Naive thymus-derived CD8-positive, alpha-beta T cell (primary cell): ENCODE data around the gene OR52I2. TPM values are rescaled to one million over a fixed set of nuclear protein-coding genes. Genes with fewer than 3 reads are reported as not detected.
A peak's percentile ranks its signal among the peaks of the same experiment; 100 is the strongest.

Experiments
- ATAC-seq, 2 donors: fragments of 150-1000 bp; cut with Tn5 transposase in 1 of 2; sonication (Bioruptor Pico), chemical (Tn5 transposase) in 1 of 2; 1 replicate in 1 of 2; 2 replicates in 1 of 2; pipeline ENCODE4 v1.10.0; 2021; ENCODE audit warnings: mild to moderate bottlenecking in 2 of 2, moderate library complexity in 2 of 2
- POLR2A ChIA-PET: fragments of 350-600 bp; sonication (Branson Sonifier 250); formaldehyde crosslinking; loops from one replicate; lab custom pipeline; 2021; ENCODE audit warnings: antibody characterized with exemption; lab: Charles Lee
- DNase-seq, 10 donors: peaks; one replicate each; pipeline versions ENCODE4 v3.0.0 to v3.0.0-alpha.2; 2020 to 2022
- H3K27ac Mint-ChIP-seq, 10 donors: one replicate each; pipeline ENCODE4 v1.8.0; 2020 to 2022; ENCODE audit warnings: mild to moderate bottlenecking in 10 of 10, mixed read lengths in 10 of 10, moderate library complexity in 4 of 10, inconsistent platforms in 1 of 10
- H3K27me3 Mint-ChIP-seq, 5 donors: one replicate each; pipeline ENCODE4 v1.8.0; 2021 to 2022; ENCODE audit warnings: mixed read lengths in 5 of 5
- H3K36me3 Mint-ChIP-seq, 3 donors: one replicate each; pipeline ENCODE4 v1.8.0; 2020 to 2022; ENCODE audit warnings: mixed read lengths in 3 of 3, mild to moderate bottlenecking in 2 of 3, inconsistent platforms in 1 of 3
- H3K4me1 Mint-ChIP-seq, 4 donors: one replicate each; pipeline ENCODE4 v1.8.0; 2021 to 2022; ENCODE audit warnings: mixed read lengths in 4 of 4
- H3K4me3 Mint-ChIP-seq, 10 donors: one replicate each; pipeline ENCODE4 v1.8.0; 2020 to 2022; ENCODE audit warnings: mild to moderate bottlenecking in 10 of 10, mixed read lengths in 10 of 10, moderate library complexity in 6 of 10, inconsistent platforms in 1 of 10
- H3K9me3 Mint-ChIP-seq, 9 donors: one replicate each; pipeline ENCODE4 v1.8.0; 2020 to 2022; ENCODE audit warnings: mixed read lengths in 9 of 9, mild to moderate bottlenecking in 3 of 9, inconsistent platforms in 1 of 9, moderate library complexity in 1 of 9
- polyA plus RNA-seq, 3 donors: library from polyadenylated mRNA; unstranded; fragments of 300-500 nt; fragmentation: Illumina TruSeq; gene quantifications; one replicate each; pipeline ENCODE4 v1.2.3, GENCODE V29; 2021
- total RNA-seq, 8 experiments: library from RNA in 2 of 8; stranded (reverse) in 2 of 8; gene quantifications; one replicate each; pipeline ENCODE4 v1.2.3 and lab custom pipeline; 2021 to 2026

The OR52I2 gene
- total and polyA plus RNA-seq, 5 experiments from 2014 or later = not detected

DNA sequence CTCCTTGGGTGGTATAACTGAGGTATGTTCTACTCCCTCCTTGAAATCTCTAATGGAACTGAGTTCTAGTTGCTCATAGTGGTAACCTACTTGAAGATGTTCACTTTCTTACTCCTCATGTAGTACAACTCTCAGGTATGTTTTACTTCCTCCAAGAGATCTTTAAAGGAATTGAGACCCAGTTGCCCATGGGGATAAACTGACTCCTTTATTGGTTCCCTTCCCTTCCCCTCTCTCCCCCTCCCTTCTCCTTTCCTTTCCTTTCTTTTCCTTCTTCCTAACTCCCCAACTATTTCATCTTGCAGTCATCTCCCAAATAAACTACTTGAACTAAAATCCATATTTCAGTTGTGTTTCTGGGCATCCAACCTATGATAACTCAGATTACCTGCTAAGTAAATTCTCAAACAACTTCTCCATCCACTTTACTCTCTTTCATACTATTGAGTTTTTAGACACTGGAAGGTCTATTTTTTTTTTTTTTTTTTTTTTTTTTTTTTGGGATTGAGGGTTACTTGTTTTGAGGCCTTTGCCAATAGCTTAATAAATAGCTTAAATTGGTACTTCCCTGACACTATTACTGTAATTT lies 34.4 kb downstream of the OR52I2 start:
- Mint-ChIP-seq H3K4me1 (peaks cover 0 to 2% (median 0%) of the 10 kb centered on the region in 4 donors), H3K36me3 (no peaks in the 10 kb centered on the region), H3K4me3 (no peak overlapping the region), H3K27me3 (peaks cover 13 to 23% (median 16%) of the 10 kb centered on the region in 5 donors), H3K9me3 (peaks cover 0 to 1% (median 0%) of the 10 kb centered on the region in 9 donors), H3K27ac (no peak overlapping the region)
- POLR2A ChIA-PET = no interaction called here
- ATAC-seq (no peak), DNase-seq (no peak)

DNA sequence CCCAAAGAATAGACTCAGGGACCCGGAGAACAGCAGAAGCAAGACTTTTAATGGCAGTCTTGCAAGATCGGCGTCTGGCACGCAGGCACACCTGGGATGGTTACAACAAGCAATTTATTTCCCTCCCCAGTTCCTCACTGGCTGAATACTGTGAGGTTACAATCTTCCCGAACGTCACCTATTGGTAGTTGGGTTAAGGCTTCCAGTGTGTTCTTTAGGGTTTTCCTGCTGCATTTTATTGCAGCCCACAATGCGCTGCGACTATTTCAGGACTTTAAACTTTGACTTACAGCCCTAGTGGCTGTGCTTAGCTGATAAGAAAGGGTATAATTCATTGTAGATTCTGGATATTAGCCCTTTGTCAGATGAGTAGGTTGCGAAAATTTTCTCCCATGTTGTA lies 38.0 kb downstream of the OR52I2 start:
- peaks cover 0 to 2% (median 0%) of the 10 kb centered on the region in 4 donors for H3K4me1 Mint-ChIP-seq
- DNase-seq (no peak), ATAC-seq (no peak)
- H3K4me3 Mint-ChIP-seq = no peak overlapping the region
- POLR2A ChIA-PET = no interaction called here
- peaks cover 0 to 7% (median 0%) of the 10 kb centered on the region in 9 donors for H3K9me3 Mint-ChIP-seq
- H3K36me3 Mint-ChIP-seq = no peaks in the 10 kb centered on the region
- peaks cover 16 to 29% (median 17%) of the 10 kb centered on the region in 5 donors for H3K27me3 Mint-ChIP-seq
- no peak overlapping the region for H3K27ac Mint-ChIP-seq

DNA sequence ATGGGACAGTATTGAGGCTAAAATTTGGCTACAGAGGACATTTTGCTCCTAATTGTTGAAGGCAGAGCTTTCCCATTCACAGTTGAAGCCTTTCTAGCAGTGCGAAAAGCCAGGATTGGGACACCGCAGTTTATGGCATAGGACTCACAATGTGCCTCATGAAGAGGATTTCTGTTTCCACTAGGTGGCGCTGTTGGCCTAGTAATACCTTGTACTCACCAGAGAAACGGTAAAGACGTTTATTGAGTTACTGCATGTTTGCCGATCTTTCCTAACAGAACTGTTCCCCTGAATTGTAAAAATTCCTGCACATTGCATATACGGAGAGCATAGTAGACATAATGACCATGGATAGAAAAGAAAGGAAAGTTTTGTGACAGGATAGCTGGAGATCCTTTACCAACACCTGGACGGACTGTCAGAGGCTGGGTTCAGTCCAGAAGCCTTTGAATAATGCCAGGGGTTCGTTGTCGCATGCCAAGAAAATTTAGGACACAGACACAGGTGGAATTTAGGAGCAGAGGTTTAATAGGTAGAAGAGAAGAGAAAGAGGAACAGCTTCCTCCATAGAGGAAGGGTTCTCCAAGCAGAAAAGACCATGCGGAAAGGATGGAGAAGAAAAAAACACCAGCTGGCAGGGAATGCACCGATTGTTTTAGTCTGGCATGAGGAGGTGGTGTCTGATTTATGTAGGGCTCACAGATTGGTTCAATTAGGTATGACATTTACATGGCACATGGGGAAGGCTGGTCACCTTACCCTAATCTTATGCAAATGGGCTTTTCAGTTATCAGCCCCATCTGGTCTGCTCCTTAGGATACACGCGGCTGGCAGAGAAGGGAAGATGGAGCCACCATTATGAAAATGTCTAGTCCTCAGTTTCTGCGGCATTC lies 44.9 kb downstream of the OR52I2 start:
- Mint-ChIP-seq H3K27me3 (peaks cover 27 to 46% (median 36%) of the 10 kb centered on the region in 5 donors), H3K4me1 (no peaks in the 10 kb centered on the region), H3K27ac (no peak overlapping the region), H3K36me3 (peaks cover 0 to 17% (median 11%) of the 10 kb centered on the region in 3 donors), H3K4me3 (no peak overlapping the region), H3K9me3 (peaks cover 9 to 26% (median 18%) of the 10 kb centered on the region in 9 donors)
- ATAC-seq = no peak
- POLR2A ChIA-PET = no interaction called here
- peak in 6 of 10 donors; percentile 18 to 68 (median 22) for DNase-seq

DNA sequence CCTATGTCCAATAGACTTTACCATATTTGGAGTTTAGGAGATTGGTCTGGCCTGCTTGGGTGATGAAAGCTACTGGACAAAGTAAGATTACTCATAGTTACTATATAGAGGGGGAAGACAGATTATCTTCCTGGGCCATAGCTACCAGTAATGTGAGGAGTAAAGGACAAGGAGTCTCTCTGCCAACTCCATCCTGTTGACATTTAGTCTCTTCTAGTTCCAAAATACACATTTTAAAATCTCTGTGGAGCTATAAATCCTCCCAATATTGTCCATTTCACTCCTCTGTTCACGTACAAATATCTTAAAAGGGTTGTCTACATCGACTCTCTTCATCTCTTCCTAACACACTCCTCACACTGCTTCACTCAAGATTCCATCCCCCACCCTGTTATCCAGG lies 54.6 kb downstream of the OR52I2 start:
- Mint-ChIP-seq H3K27ac (no peak overlapping the region), H3K36me3 (no peaks in the 10 kb centered on the region), H3K4me3 (no peak overlapping the region), H3K4me1 (no peaks in the 10 kb centered on the region), H3K9me3 (peaks cover 0 to 6% (median 0%) of the 10 kb centered on the region in 9 donors), H3K27me3 (peaks cover 2 to 14% (median 12%) of the 10 kb centered on the region in 5 donors)
- no peak for DNase-seq
- ATAC-seq = no peak
- POLR2A ChIA-PET = no interaction called here

DNA sequence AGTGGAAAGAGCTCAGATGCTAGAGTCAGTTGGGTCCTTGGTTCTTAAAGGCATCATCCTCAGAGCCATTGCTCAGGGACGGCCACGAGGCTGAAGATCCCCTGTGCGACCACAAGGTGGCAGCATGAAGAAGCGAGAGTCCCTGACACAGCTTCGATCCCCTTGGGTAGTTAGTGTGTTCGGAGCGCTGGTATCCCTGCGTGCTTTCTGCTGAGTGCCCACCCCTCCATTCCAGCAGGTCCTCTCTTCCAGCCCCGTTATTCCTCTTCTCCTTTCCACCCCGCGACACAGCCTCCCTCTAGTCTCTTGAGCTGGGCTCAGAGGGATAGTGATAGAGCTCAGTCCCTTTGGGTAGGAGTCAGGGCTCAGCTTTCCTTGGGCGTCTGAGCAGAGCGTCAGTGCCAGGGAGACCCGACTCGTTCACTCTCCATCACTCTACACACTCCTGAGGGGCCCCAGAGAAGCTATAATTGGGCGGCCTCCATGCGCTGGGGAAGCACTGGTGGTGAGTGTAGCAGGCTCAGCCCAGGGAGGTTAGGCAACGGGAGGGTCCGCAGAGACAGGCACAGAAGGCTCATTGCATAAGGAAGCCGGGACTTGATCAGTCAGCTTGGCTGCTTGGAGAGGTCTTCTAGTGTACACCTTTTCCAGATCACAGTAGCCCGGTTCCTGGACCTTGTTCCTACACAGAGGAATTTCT lies 55.6 kb downstream of the OR52I2 start, which contains the start of gene OR51D1:
OR51D1 (plus strand) TSS at position 516 of the 700 bp plus-strand sequence. CDS start 2,314 bp downstream, outside the sequence.
- H3K9me3 Mint-ChIP-seq = peaks cover 0 to 2% (median 0%) of the 10 kb centered on the region in 9 donors
- peaks cover 5 to 23% (median 10%) of the 10 kb centered on the region in 5 donors for H3K27me3 Mint-ChIP-seq
- DNase-seq (peak; percentile 34 to 76 (median 54)), ATAC-seq (peak; percentile 89 to 94)
- no peak within 1 kb of the TSS for H3K27ac Mint-ChIP-seq
- H3K4me3 Mint-ChIP-seq = no peak within 1 kb of the TSS
- no peaks in the 10 kb centered on the region for H3K4me1 Mint-ChIP-seq
- POLR2A ChIA-PET = no interaction called here
- H3K36me3 Mint-ChIP-seq = no peaks in the 10 kb centered on the region

DNA sequence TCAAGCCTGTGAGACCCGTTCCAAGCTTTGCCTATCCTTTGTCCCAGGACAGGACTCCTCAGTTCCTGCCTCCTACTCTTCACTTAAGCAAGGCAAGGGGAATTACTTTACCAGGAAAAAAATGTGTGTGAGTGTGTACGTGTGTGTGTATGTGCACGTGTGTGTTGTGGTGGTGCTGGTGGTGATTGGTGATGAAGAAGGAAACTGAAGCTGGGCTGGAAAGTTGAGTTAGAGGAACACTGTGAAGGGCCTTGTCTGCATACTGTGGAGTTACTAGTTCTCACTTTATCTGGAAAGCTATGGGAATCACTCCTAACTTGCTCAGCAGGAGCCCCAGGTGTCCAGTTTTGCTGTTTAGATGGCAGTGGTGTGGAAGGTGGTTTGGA lies 56.1 kb downstream of the OR52I2 start:
- Mint-ChIP-seq H3K27ac (no peak overlapping the region), H3K36me3 (no peaks in the 10 kb centered on the region), H3K9me3 (no peaks in the 10 kb centered on the region), H3K4me1 (no peaks in the 10 kb centered on the region), H3K27me3 (peaks cover 5 to 28% (median 9%) of the 10 kb centered on the region in 5 donors), H3K4me3 (no peak overlapping the region)
- no peak for DNase-seq
- POLR2A ChIA-PET = no interaction called here
- no peak for ATAC-seq

DNA sequence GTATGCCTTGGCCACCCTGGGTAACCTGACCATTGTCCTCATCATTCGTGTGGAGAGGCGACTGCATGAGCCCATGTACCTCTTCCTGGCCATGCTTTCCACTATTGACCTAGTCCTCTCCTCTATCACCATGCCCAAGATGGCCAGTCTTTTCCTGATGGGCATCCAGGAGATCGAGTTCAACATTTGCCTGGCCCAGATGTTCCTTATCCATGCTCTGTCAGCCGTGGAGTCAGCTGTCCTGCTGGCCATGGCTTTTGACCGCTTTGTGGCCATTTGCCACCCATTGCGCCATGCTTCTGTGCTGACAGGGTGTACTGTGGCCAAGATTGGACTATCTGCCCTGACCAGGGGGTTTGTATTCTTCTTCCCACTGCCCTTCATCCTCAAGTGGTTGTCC lies 58.4 kb downstream of the OR52I2 start:
- H3K27ac Mint-ChIP-seq = no peak overlapping the region
- no peaks in the 10 kb centered on the region for H3K4me1 Mint-ChIP-seq
- H3K9me3 Mint-ChIP-seq = no peaks in the 10 kb centered on the region
- ATAC-seq (no peak), DNase-seq (no peak)
- POLR2A ChIA-PET = no interaction called here
- H3K27me3 Mint-ChIP-seq = peaks cover 5 to 41% (median 13%) of the 10 kb centered on the region in 5 donors
- no peak overlapping the region for H3K4me3 Mint-ChIP-seq
- no peaks in the 10 kb centered on the region for H3K36me3 Mint-ChIP-seq

DNA sequence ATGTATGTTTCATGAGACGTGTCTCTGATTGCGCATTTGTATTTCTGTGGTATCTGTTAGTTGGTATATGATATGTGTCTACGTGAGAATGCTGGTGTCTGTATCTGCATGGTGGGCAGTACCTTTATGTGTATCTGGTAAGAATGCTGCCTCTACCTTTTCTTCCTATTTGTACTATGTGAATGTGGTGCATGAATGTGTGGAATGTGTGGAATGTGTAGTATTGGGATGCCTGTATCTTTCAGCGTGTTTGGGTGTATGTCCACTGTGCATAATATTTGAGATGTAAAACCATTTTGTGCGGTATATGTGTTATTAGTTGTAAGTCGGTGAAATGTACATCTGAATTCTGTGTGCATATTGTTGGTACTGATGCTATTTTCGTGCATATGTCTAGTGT lies 60.0 kb downstream of the OR52I2 start:
- no peaks in the 10 kb centered on the region for H3K4me1 Mint-ChIP-seq
- peaks cover 5 to 41% (median 13%) of the 10 kb centered on the region in 5 donors for H3K27me3 Mint-ChIP-seq
- H3K36me3 Mint-ChIP-seq = no peaks in the 10 kb centered on the region
- no peak overlapping the region for H3K27ac Mint-ChIP-seq
- no peak for ATAC-seq
- H3K4me3 Mint-ChIP-seq = no peak overlapping the region
- no peak for DNase-seq
- POLR2A ChIA-PET = no interaction called here
- no peaks in the 10 kb centered on the region for H3K9me3 Mint-ChIP-seq

DNA sequence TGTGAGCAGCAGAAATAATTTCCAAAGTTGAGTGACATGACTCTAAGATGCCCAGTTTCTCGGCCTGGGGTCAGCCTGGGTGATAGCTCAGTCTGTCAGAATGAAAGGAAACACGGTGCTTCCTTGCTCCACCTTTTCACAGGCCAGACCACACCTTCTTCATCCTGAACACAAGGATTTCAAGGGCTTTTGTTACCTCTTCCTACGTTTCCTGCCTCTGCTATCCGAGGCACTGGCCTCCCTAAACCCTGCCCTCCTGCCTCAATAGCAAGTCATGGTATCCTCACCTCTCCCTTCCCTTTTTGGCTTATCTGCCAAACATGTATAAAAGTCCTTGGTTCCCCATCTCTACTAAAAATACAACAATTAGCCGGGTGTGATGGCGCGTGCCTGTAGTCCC lies 60.5 kb downstream of the OR52I2 start:
- no peaks in the 10 kb centered on the region for H3K4me1 Mint-ChIP-seq
- DNase-seq = no peak
- no peaks in the 10 kb centered on the region for H3K36me3 Mint-ChIP-seq
- H3K4me3 Mint-ChIP-seq = no peak overlapping the region
- H3K9me3 Mint-ChIP-seq = no peaks in the 10 kb centered on the region
- POLR2A ChIA-PET = no interaction called here
- no peak overlapping the region for H3K27ac Mint-ChIP-seq
- ATAC-seq = no peak
- H3K27me3 Mint-ChIP-seq = peaks cover 5 to 41% (median 13%) of the 10 kb centered on the region in 5 donors

Other genes with a start within 250 kb of the OR52I2 start
- not detected for gene OR52B4, start 213.4 kb upstream of the OR52I2 start, total RNA-seq
- not detected for gene OR52B4, start 213.4 kb upstream of the OR52I2 start, polyA plus RNA-seq
- gene TRIM21, start 188.0 kb upstream of the OR52I2 start, total RNA-seq = 10 to 100 TPM; 23.1 to 27.8 TPM
- 10 to 100 TPM; 30.1 to 40.2 (median 33.9) TPM for gene TRIM21, start 188.0 kb upstream of the OR52I2 start, polyA plus RNA-seq
- not detected for gene OR52K2, start 132.4 kb upstream of the OR52I2 start, total RNA-seq
- gene OR52K2, start 132.4 kb upstream of the OR52I2 start, polyA plus RNA-seq = not detected
- gene OR52K1, start 99.1 kb upstream of the OR52I2 start, total RNA-seq = not detected
- not detected for gene OR52K1, start 99.1 kb upstream of the OR52I2 start, polyA plus RNA-seq
- gene OR52M1, start 36.6 kb upstream of the OR52I2 start, total RNA-seq = not detected
- gene OR52M1, start 36.6 kb upstream of the OR52I2 start, polyA plus RNA-seq = not detected
- gene OR52I1, start 12.3 kb downstream of the OR52I2 start, total RNA-seq = not detected
- gene OR52I1, start 12.3 kb downstream of the OR52I2 start, polyA plus RNA-seq = not detected
- 10 to 100 TPM; 22.2 to 24.2 TPM for gene TRIM68, start 26.5 kb downstream of the OR52I2 start, total RNA-seq
- 10 to 100 TPM; 11.1 to 16.1 (median 12.1) TPM for gene TRIM68, start 26.5 kb downstream of the OR52I2 start, polyA plus RNA-seq
- gene OR51D1, start 55.7 kb downstream of the OR52I2 start, total RNA-seq = not detected
- gene OR51D1, start 55.7 kb downstream of the OR52I2 start, polyA plus RNA-seq = not detected
- gene OR51E1, start 62.2 kb downstream of the OR52I2 start, total RNA-seq = not detected
- gene OR51E1, start 62.2 kb downstream of the OR52I2 start, polyA plus RNA-seq = not detected
- not detected for gene OR51E2, start 116.1 kb downstream of the OR52I2 start, total RNA-seq
- not detected for gene OR51E2, start 116.1 kb downstream of the OR52I2 start, polyA plus RNA-seq
- gene MMP26, start 123.0 kb downstream of the OR52I2 start, total RNA-seq = not detected
- gene MMP26, start 123.0 kb downstream of the OR52I2 start, polyA plus RNA-seq = not detected
- not detected for gene OR51F1, start 188.2 kb downstream of the OR52I2 start, total RNA-seq
- not detected for gene OR51F1, start 188.2 kb downstream of the OR52I2 start, polyA plus RNA-seq
- not detected for gene OR52R1, start 222.6 kb downstream of the OR52I2 start, total RNA-seq
- not detected for gene OR52R1, start 222.6 kb downstream of the OR52I2 start, polyA plus RNA-seq
- gene OR51F2, start 239.6 kb downstream of the OR52I2 start, total RNA-seq = not detected
- not detected for gene OR51F2, start 239.6 kb downstream of the OR52I2 start, polyA plus RNA-seq